ENCODE results near the gene SLC13A4.
"Not testable (repeated sequence)": the region's sequence is repeated elsewhere in the genome, so short reads cannot be mapped to it uniquely, and the experiment has no call there.

SLC13A4 gene, protein sequence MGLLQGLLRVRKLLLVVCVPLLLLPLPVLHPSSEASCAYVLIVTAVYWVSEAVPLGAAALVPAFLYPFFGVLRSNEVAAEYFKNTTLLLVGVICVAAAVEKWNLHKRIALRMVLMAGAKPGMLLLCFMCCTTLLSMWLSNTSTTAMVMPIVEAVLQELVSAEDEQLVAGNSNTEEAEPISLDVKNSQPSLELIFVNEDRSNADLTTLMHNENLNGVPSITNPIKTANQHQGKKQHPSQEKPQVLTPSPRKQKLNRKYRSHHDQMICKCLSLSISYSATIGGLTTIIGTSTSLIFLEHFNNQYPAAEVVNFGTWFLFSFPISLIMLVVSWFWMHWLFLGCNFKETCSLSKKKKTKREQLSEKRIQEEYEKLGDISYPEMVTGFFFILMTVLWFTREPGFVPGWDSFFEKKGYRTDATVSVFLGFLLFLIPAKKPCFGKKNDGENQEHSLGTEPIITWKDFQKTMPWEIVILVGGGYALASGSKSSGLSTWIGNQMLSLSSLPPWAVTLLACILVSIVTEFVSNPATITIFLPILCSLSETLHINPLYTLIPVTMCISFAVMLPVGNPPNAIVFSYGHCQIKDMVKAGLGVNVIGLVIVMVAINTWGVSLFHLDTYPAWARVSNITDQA

DNA sequence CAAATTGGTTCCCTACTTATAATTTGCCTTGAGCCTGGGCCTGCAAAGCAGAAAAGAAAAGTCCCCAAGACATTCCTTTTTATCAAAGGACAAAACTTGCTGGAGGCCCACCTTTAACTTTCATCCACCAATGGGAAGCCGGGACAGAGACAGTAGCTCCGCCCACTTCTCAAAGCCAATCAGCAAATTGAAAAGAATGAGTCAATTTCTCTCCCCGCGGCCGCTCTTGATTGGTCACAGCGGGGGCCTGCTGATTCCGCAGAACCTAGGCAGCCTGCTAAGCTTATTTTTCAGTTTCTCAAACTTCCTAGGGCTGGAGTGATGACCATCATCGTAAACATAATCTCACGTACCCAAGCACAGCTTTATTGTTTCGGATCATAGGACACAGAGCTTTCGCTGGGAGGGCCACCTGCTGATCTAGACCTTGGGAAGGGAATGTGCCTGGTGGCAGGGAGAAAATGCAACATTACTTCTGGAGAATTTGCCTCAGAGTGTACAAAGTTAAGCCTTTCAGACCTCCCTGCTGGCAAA lies at the start of gene SLC13A4:
SLC13A4 (minus strand) TSS at position 51 of the 534 bp plus-strand sequence. CDS start 690 bp downstream, outside the sequence.
- DNase-seq (ENCODE audit: low read depth) = no peak

DNA sequence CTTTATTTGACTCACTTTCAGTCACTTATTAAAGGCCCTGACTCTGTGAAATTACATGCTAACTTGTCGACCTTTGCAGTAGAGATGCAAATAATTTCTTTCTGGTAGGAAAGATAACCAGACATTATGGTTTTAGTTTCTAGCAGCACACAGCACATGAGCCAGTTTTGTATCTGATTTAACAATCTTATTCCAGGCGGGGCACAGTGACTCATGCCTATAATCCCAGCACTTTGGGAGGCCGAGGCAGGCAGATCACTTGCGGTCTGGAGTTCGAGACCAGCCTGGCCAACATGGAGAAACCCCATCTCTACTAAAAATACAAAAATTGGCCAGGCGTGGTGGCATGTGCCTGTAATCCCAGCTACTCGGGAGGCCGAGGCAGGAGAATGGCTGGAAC lies 47.9 kb upstream of the SLC13A4 start:
- not testable (repeated sequence) for DNase-seq (ENCODE audit: low read depth)

DNA sequence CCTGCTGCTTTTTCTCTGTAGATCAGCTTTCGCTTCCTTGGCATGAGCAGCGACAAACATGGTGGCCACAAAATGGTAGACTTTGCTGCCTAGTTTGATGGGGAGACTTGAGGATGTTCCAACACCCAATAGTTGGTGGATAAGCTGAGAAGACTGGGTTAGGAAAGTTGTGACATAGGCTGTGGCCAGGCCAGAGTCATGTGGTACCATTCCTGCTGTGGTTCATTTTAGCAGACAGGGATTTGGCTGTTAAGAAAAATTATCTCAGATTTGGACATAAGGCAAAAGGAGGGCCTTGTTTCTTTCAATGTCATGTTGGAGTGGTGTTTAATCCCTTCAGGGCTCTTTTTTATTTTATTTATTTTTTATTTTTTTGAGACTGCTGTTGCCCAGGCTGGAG lies 47.2 kb upstream of the SLC13A4 start:
- no peak for DNase-seq (ENCODE audit: low read depth)

- DNase-seq (ENCODE audit: low read depth) = no peak
These were observed 46.3 kb upstream of the SLC13A4 start for GRCh38 chr7:135774284-135774683.

DNA sequence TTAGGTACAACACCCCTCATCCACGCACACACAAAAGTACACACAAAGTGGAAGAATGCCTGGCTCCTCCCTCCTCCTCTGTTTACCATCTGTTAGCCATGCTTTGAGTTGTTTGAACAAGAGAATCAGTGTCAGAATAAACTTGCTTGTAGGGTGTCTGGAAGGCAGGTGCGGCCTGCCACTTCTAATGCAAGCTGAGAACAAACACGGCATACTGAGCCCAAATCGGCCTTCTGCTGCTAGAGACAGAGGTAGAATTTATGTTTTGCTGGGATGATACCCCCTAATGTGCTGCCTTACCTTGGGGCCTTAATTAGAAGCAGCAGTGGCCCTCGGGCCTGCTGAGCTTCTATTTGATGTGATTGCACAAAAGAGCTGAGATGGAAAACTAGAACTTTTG lies 45.5 kb upstream of the SLC13A4 start:
- no peak for DNase-seq (ENCODE audit: low read depth)

- no peak for DNase-seq (ENCODE audit: low read depth)
These were observed 44.7 kb upstream of the SLC13A4 start for GRCh38 chr7:135772639-135773222.

DNA sequence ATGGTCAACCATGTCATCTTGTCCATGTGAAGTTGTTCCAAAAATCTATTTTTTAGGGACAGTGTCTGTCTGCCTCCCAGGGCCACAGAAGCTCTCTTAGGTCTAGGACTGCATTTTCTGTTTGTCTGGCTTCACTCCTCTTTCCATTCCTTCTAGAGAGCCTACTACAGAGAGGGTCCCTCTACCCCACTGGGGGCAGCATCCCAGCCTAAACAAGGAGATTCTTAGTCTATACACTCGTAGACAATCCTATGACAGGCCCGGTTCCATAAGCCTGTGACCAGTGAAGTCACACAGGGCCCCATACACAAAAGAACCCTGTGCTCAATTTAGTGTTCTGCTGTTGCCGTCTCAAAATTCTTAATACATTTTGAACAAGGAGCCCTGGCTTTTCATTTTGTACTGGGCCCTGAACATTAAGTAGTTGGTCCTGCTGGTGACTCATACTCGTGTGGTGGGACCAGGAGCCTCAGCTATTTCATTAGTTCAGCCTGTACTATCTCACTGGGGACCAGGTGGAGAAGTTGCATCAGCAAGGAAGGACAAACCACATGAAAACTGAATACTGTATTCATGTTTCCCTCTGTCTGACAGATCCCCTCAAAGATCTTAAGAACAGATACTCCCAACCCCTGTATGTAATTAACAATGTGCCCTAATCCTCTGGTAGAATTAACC lies 44.1 kb upstream of the SLC13A4 start:
- no peak for DNase-seq (ENCODE audit: low read depth)

GRCh38 chr7:135771051-135771450 lies 43.1 kb upstream of the SLC13A4 start:
- no peak for DNase-seq (ENCODE audit: low read depth)

GRCh38 chr7:135770139-135770710 lies 42.2 kb upstream of the SLC13A4 start:
- DNase-seq (ENCODE audit: low read depth) = no peak

DNA sequence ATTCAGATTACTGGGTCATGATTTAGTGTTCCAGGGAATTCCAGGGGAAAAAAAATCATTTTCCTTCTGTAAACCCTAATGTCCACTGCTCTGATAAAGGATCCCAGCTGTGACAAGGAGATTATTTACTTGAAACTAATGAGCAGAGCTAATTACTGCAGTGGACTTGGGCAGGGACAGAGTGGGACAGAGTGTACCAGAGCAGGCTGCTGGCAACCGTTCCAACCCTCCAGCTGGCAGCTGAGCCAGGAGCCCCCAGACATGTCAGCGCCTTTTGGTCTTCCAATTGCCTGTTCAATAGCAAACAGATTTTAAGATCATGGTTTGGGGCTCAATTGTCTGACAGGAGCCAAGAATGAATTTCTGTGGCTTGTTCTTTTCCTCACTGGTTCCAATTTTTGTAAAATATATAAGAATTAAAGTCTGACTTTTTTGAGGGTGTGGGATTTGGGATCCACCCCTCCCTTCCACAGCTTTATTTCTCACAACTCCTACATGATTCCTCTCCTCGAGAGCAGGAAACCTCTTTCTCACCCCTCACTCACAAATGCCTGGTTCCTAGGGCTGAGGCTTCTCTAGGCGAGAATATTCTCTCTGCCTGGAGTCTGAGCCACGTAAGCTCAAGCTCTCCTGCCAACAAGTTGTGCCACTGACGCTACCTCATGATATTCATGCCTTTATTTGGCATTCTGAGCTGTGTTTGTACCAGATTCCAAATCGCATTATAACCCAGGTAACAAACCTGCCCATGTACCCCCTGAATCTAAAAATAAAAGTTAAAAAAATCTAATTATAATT lies 41.2 kb upstream of the SLC13A4 start:
- no peak for DNase-seq (ENCODE audit: low read depth)

GRCh38 chr7:135768467-135768866 lies 40.5 kb upstream of the SLC13A4 start:
- DNase-seq (ENCODE audit: low read depth) = no peak

DNA sequence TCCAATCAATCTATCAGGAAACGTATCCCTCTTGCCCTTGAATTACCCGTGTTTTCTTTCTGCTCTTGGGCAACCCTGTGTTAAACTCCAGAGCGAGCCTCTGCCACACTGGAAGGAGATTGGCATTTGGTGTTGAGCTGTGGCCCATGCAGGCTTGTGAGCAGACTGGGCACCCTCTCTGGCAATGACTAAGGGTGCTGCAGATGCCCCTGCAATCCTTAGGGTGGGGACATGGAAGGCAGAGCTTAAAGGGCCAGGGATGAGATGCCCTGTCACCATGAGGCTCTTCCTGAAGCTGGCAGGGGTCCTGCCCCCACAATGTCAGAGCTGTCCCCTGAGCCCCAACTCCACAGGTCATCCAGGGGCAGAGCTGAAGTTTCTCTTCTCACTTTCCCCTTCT lies 40.1 kb upstream of the SLC13A4 start:
- no peak for DNase-seq (ENCODE audit: low read depth)

DNA sequence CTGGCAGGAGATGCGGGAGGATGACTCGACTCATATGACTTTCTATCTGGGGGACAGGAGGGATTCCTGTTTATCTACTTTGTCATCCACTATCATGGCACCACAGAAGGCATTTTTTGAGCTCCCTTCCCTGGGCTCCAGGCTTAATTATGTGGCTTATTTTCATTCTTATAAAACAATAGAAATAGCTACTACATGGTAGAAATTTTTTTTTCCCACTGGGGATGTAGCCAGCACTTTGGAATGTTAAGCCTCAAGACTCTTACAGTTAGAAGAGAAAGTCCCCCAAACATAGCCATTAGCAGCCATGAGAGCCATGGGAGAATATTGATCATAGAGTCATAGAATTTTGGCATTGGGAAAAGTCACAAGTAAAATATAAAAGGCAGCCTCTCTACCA lies 35.3 kb upstream of the SLC13A4 start:
- DNase-seq (ENCODE audit: low read depth) = no peak

DNA sequence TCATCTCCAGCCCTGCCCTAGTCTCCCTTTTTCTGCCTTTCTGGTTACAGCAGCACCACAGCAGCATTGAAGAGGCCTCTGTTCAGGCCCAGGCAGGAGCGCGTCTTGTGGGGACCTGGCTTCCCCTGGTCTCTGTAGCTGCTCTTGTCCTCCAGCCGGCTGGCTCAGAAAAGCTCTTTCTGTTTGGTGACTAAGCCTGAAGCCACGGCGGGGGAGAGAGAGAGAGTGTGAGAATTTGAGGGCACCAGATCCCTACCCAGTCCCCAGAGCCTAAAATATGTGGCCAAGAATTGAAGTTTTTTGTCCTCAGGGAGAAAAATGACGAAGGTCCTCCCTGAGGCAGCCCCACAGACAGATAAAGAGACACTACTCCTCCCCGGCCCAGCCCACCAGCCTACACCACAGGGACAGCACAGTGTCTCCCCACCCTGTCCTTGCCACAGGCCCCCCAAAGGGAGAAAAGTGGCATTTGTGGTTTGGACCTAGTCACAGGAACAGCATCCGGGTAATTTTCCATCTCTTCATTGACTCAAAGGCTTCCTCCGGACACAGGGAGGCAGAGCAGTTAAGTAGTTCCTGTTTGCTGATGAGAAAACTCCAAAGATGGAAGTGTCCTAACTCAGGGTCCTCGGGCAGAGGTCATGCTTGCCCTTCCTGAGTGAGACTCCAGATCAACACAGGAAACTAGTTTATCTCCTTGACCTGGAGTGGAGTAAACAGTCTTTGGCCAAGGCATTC lies 33.9 kb upstream of the SLC13A4 start:
- no peak for DNase-seq (ENCODE audit: low read depth)

DNA sequence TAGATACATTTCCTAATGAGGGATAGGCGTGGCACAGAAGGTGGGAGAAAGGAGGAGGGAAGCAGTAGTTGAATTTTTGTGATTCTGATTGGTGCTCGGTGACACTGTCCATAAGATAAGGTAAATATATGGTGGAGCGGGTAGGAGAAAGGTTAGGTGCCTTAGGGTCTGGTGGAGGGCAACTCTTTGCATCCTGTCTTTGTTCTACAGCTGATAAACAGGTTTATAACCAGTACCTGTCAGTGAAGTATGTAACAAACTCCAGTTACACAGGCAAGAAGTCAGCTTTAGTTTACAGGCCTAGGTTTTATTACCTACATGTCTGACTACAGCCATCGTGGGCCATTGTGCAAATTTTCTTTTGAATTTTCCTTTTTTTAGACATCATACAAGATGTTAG lies 31.5 kb upstream of the SLC13A4 start:
- no peak for DNase-seq (ENCODE audit: low read depth)

GRCh38 chr7:135758531-135758932 lies 30.5 kb upstream of the SLC13A4 start:
- DNase-seq (ENCODE audit: low read depth) = no peak

- DNase-seq (ENCODE audit: low read depth) = no peak
These were observed 29.9 kb upstream of the SLC13A4 start for GRCh38 chr7:135757719-135758411.

DNA sequence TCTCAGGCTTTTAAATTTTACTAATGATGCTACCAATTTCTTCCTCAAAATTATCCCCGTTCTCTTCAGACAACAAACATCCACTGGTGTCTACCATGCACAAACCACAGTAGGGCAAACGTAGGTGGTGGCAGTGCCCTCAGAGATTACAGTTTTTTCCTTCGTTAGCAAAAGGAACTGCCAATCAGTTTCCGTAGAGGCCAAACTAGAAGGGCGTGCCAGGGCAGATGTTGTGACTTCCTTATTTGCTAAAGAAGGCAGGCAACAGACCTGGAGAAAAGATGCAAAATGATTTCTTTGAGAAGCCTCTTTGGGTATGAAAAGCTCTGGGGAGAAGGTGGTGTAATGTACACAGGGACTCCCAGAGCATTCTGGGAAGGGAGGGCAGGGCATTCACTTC lies 28.2 kb upstream of the SLC13A4 start:
- DNase-seq (ENCODE audit: low read depth) = no peak

DNA sequence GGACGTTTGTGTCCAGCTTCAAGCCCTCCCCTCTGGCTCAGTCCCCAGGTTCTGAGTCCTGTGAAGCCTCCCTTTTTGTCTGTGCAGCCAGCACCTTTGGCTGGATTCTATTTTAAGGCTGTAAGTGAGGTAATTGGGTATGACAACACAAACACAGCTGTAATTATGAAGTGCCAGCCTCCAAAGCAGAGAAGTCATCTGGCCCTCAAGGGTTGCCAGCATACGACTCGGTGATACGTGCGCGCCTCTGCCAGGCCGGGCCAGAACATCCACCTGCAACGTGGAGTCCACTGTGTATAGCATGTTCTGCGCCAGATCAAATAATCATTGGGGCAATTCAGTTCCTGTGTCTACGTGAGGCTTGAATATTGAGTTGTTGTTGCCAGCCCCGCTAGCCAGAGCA lies 27.4 kb upstream of the SLC13A4 start:
- no peak for DNase-seq (ENCODE audit: low read depth)
